ENCODE measurements around the gene KCNIP1.

KCNIP1 gene

DNA sequence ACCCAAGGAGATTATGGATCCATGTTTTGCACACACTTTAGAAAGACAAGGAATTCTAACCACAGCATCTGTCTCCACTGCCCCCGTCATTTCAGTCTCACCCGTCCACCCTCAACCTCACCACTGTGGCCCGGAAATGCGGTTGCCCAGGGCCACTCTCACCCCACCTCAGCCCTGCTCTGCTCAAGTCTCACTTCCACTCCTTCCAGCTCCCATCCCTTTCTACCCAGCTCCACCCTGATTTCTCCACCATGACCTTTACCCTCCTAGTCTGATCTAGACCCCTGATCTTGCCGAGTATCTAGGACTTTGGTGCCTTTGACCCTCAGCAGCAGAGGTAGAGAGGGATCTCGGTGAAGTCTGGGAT is 7.2 kb upstream of the KCNIP1 start:
- TF ChIP-seq RAD21 (IDR thresholded peaks at IDR 0.05; ENCODE audit: low read depth) (no peak), TCF12 (IDR thresholded peaks at IDR 0.05; ENCODE audit: low read depth) (no peak), EGR1 (IDR thresholded peaks at IDR 0.05) (no peak), CREB1 (IDR thresholded peaks at IDR 0.05; ENCODE audit: low read depth) (no peak)
- TF ChIP-seq, protein P1, sequence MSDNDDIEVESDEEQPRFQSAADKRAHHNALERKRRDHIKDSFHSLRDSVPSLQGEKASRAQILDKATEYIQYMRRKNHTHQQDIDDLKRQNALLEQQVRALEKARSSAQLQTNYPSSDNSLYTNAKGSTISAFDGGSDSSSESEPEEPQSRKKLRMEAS (IDR thresholded peaks at IDR 0.05) = no peak

DNA sequence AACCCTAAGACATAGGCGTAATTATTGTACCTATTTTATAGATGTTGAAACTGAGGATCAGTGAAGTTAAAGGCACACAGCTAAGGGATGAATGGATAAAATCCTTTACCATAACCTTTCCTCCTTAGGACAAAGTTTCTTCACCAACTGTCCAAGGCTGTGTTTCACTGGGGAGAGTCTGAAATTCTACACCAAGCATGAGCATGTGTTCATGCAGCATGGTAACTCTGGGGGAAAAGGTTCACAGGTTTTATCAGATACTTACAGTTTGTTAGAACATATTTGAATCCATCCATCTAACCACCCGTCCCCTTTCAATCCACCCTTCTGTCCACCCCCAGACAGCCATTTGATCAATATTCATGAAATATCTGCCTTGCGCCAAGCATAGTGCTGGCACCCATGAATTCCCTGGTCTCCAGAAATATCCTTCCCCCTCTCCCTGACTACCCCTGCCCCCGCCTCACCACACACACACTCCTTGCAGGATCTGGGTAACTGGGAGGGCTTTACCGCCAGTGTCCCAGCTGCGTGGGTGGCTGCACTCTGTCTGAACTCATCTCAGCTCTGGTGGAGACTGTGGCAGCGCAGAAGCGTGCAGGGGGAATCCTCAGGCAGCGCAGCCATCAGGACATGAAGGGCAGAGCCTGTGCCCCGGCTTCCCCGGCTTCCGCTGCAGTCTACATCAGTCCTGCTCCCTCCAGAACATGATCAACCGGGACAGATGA is 6.3 kb upstream of the KCNIP1 start:
- TF ChIP-seq TCF12 (IDR thresholded peaks at IDR 0.05; ENCODE audit: low read depth) (no peak), EGR1 (IDR thresholded peaks at IDR 0.05) (peak; percentile 58; the same call in 1 of the 2 replicates)

DNA sequence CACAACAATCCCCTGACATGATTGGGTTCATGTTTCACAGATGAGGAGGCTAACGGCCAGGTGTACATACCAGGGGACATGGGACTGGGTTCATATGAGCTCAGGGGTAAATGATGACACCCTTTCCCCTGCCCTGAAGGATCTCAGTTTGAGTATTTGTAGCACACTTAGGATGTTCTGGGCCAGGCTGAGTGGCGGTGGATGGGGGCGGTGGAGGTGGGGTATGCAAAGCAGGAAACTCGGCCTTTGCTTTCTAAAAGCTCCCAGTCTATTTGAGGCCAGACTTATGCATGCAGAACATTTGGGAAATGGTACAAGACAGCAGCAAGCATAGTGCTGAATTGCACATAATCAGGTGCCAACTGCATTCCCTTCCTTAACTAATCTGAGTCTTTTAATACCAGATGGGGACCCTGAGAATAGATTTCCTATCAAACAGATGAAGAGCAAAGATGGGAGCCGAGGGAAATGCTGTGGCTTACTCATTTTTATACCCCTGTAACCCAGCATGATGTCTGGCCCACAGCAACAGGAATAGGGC is 4.9 kb upstream of the KCNIP1 start:
- no peak for TF ChIP-seq RAD21 (IDR thresholded peaks at IDR 0.05; ENCODE audit: low read depth)
- no peak for TF ChIP-seq TEAD4 (IDR thresholded peaks at IDR 0.05)
- TF ChIP-seq, protein P2, sequence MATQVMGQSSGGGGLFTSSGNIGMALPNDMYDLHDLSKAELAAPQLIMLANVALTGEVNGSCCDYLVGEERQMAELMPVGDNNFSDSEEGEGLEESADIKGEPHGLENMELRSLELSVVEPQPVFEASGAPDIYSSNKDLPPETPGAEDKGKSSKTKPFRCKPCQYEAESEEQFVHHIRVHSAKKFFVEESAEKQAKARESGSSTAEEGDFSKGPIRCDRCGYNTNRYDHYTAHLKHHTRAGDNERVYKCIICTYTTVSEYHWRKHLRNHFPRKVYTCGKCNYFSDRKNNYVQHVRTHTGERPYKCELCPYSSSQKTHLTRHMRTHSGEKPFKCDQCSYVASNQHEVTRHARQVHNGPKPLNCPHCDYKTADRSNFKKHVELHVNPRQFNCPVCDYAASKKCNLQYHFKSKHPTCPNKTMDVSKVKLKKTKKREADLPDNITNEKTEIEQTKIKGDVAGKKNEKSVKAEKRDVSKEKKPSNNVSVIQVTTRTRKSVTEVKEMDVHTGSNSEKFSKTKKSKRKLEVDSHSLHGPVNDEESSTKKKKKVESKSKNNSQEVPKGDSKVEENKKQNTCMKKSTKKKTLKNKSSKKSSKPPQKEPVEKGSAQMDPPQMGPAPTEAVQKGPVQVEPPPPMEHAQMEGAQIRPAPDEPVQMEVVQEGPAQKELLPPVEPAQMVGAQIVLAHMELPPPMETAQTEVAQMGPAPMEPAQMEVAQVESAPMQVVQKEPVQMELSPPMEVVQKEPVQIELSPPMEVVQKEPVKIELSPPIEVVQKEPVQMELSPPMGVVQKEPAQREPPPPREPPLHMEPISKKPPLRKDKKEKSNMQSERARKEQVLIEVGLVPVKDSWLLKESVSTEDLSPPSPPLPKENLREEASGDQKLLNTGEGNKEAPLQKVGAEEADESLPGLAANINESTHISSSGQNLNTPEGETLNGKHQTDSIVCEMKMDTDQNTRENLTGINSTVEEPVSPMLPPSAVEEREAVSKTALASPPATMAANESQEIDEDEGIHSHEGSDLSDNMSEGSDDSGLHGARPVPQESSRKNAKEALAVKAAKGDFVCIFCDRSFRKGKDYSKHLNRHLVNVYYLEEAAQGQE (IDR thresholded peaks at IDR 0.05; ENCODE audit: low read depth) = no peak
- TF ChIP-seq FOXM1 (IDR thresholded peaks at IDR 0.05; ENCODE audit: borderline replicate concordance, low read depth) = no peak
- TF ChIP-seq ZBTB7A (IDR thresholded peaks at IDR 0.05; ENCODE audit: low read depth) = no peak

DNA sequence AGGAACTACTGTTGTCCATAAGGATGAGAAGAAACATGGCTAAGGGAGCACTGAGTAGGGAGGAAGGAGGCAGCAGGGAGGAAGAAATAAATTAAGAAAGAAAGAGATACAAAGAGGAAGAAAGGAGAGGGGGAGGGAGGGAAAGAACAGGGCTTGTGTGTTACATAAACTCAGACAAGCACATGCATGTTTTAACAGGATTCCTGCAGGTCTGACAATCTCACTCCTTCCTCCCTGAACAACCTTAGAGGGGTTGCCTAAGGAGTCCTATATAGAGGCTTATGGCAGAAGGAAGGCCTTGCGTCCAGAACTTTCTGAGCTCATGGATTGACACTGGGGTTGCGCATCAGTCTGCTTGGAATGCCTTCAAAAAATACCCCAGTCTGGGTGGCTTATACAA is 4.2 kb upstream of the KCNIP1 start:
- TF ChIP-seq, protein P3, sequence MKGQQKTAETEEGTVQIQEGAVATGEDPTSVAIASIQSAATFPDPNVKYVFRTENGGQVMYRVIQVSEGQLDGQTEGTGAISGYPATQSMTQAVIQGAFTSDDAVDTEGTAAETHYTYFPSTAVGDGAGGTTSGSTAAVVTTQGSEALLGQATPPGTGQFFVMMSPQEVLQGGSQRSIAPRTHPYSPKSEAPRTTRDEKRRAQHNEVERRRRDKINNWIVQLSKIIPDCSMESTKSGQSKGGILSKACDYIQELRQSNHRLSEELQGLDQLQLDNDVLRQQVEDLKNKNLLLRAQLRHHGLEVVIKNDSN (IDR thresholded peaks at IDR 0.05) = no peak
- no peak for TF ChIP-seq YY1 (IDR thresholded peaks at IDR 0.05; ENCODE audit: low read depth)
- no peak for TF ChIP-seq EP300 (IDR thresholded peaks at IDR 0.05; ENCODE audit: borderline replicate concordance)
- TF ChIP-seq TCF12 (IDR thresholded peaks at IDR 0.05; ENCODE audit: low read depth) = no peak
- TF ChIP-seq CEBPB (IDR thresholded peaks at IDR 0.05) = no peak

DNA sequence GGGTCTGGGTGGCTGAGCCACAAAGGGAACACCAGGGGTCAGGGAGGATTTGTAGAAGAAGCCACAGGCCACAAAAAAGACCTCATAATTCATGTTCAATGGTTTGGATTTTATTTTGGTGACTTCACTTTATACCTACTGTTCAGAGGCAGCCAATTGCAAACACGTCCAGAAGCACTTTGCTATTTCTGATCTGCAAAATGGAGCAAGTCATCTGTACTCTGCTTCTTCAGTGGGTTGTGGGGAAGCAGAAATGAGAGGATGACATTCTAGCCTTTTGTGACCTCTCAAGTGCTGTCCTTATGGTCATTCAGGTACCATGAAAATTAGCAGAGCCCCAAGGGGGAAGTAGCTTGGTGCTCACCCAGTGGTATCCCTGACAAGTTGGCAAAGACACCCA is 2.5 kb upstream of the KCNIP1 start:
- TF ChIP-seq CREB1 (IDR thresholded peaks at IDR 0.05; ENCODE audit: low read depth) = no peak
- no peak for TF ChIP-seq ZBTB7A (IDR thresholded peaks at IDR 0.05; ENCODE audit: low read depth)
- no peak for TF ChIP-seq FOXM1 (IDR thresholded peaks at IDR 0.05; ENCODE audit: borderline replicate concordance, low read depth)
- TF ChIP-seq TAF1 (IDR thresholded peaks at IDR 0.05; ENCODE audit: low read depth) = no peak
- no peak for TF ChIP-seq TEAD4 (IDR thresholded peaks at IDR 0.05)
- TF ChIP-seq EP300 (IDR thresholded peaks at IDR 0.05; ENCODE audit: borderline replicate concordance) = no peak
- no peak for TF ChIP-seq TCF12 (IDR thresholded peaks at IDR 0.05; ENCODE audit: low read depth)
- TF ChIP-seq, protein P2 (IDR thresholded peaks at IDR 0.05; ENCODE audit: low read depth) = no peak
- TF ChIP-seq YY1 (IDR thresholded peaks at IDR 0.05; ENCODE audit: low read depth) = no peak
- TF ChIP-seq, protein P3 (IDR thresholded peaks at IDR 0.05) = no peak
- TF ChIP-seq, protein P1 (IDR thresholded peaks at IDR 0.05) = no peak
- TF ChIP-seq NFIC (IDR thresholded peaks at IDR 0.05) = no peak
- TF ChIP-seq CEBPB (IDR thresholded peaks at IDR 0.05) = no peak
- no peak for TF ChIP-seq EGR1 (IDR thresholded peaks at IDR 0.05)
- no peak for TF ChIP-seq RAD21 (IDR thresholded peaks at IDR 0.05; ENCODE audit: low read depth)

DNA sequence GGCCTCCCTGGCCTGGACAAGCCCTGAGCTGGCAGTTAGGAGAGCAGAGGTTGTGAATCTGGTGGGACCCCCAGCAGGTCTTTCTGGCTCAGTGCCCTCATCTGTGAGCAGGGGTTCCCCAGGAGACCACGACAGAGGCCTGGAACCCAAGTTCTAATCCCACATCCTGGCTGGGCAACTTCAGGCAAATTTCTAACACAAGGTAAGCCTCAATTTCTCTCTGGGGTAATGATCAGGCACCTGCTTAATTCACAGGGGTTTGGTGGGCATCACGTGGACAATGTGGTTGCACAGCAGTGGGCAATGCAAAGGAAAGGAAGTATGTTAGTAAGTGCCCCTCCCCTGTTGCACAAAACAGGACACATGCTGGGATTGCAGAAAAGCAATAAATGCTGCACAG is 1.9 kb upstream of the KCNIP1 start:
- TF ChIP-seq, protein P3 (IDR thresholded peaks at IDR 0.05) = peak; percentile 50
- no peak for TF ChIP-seq TCF12 (IDR thresholded peaks at IDR 0.05; ENCODE audit: low read depth)
- TF ChIP-seq FOXM1 (IDR thresholded peaks at IDR 0.05; ENCODE audit: borderline replicate concordance, low read depth) = no peak
- TF ChIP-seq, protein P1 (IDR thresholded peaks at IDR 0.05) = no peak
- no peak for TF ChIP-seq RAD21 (IDR thresholded peaks at IDR 0.05; ENCODE audit: low read depth)

All from Ishikawa (cell line).